Skeletal muscle cell (primary cell): ENCODE results near the gene IGF1R.
A peak's percentile ranks its signal among the peaks of the same experiment; 100 is the strongest.

ENCODE experiments used
- DNase-seq: peaks from one replicate; pipeline ENCODE4 v3.0.0-alpha.2; 2010; ENCODE audit warnings: low read depth
- H3K4me3 ChIP-seq: 2 replicates; pipeline ENCODE4 v1.5.1; 2011; ENCODE audit warnings: low read depth, mild to moderate bottlenecking, control low read depth, low read length, moderate library complexity

Gene IGF1R

DNA sequence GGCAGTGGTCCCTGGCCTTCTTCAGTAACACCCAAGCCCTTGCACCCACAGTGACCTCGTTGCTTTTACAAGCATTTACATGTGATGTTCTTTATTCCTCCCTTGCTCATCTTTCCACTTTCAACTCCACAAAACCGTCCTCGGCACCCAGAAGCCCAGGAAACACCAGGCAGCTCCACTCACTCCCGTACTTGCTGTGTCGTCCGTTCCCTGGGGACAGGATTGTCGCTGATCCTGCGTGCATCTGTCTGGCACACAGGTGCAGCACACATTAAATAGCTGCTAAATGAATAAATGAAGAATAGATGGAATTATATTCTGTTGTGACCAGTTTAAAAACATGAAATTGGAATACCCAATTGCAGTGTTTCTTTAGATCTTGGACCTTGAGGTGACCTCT lies 239.6 kb downstream of the IGF1R start:
- DNase-seq = no peak
- no peak overlapping the region for H3K4me3 ChIP-seq

DNA sequence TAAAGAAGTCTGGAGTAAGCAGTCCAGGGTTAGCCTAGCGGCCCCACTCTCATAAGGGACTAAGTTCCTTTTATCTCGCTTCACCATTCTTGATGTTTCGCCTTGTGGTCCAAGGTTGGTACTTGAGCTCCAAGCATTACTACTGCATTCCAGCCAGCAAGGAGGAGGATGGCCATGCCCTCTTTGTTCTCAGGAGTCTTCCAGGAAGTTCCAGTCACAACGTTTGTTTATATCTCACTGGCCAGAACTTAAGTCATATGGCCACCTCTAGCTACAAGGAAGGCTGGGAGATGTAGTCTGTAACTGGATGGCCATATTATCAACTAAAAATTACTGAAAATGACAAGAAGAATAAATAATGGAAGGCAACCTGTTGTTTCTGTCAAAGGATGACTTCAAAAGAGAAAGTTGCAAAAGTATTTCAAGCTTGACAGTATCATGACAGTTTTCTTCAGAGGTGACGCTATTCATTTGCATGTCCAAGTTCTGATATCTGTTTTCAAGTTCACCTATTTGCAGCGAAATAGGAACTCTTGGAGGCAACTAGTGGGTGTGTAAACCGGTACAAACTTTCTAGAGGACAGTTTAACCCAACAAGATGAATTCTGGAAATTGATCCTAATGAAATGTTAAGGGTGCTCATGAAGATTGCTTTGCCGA lies 240.6 kb downstream of the IGF1R start:
- H3K4me3 ChIP-seq = no peak overlapping the region
- DNase-seq = peak; percentile 41

DNA sequence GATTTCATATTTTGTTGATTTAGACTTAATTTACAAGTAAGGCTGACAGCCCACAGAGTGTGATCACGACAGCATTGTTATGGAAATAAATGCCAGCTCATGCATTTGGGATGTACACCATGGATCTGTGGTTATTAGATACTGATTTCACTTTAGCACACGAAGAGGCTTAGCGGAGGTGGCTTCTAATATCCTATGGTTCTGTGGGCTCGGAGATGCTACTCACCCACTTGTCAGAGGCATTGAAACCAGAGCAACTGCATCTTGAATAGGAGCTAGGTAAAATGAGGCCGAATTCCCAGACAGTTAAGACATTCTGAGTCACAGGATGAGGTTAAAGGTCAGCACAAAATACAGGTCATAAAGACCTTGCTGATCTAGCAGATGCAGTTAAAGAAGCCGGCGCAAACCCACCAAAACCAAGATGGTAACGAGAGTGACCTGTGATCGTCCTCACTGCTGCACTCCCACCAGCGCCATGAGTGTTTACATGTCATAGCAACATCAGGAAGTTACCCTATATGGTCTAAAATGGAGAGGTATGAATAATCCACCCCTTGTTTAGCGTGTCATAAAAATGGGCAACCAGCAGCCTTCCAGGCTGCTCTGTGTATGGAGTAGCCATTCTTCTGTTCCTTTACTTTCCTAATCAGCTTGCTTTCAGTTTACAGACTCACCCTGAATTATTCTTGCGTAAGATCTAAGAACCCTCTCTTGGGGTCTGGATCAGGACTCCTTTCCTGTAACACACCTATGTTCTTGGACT lies 241.8 kb downstream of the IGF1R start:
- peak; percentile 90 for DNase-seq
- peak overlapping the region; percentile 0 for H3K4me3 ChIP-seq

DNA sequence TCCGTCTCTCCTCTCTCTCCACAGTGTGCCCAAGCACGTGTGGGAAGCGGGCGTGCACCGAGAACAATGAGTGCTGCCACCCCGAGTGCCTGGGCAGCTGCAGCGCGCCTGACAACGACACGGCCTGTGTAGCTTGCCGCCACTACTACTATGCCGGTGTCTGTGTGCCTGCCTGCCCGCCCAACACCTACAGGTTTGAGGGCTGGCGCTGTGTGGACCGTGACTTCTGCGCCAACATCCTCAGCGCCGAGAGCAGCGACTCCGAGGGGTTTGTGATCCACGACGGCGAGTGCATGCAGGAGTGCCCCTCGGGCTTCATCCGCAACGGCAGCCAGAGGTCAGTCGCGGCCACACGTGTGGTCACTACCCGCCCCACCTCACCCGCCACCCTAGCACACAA lies 243.0 kb downstream of the IGF1R start:
- no peak for DNase-seq

DNA sequence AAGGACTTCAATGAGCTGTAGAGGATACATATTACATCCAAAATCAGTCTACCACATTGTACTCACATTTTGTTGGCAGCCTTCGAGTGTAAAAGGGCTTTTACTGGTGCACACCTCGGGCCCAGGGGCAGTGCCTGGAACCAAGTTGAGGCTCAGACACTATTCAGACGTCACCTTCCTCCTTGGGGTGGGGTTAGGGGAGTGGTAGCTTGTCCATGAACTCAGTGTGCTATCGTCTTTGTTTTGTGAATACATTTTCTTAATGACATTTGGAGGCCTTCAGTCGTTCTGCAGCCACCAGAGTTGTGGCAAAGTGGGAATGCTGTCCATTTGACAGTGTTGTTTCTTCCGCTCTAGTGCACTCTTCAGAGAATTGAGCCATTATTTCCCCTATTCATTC lies 245.1 kb downstream of the IGF1R start:
- DNase-seq = no peak
- no peak overlapping the region for H3K4me3 ChIP-seq

More for the DNA sequence above, 243.0 kb downstream of the IGF1R start:
- H3K4me3 ChIP-seq = no peak overlapping the region

DNA sequence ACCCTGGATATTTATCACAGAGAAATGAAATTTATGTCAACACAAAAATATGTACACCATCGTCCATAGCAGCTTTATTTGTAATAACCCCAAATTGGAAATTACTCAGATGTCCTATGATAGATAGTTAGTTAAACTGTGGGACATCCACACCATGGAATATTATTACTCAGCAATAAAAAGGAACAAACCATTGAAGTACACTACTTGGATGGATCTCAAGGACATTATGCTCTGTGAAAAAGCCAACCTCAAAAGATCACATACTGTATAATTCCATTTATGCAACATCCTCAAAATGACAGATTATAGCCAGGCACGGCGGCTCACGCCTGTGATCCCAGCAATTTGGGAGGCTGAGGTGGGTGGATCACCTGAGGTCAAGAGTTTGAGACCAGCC lies 246.0 kb downstream of the IGF1R start:
- no peak for DNase-seq
- no peak overlapping the region for H3K4me3 ChIP-seq

DNA sequence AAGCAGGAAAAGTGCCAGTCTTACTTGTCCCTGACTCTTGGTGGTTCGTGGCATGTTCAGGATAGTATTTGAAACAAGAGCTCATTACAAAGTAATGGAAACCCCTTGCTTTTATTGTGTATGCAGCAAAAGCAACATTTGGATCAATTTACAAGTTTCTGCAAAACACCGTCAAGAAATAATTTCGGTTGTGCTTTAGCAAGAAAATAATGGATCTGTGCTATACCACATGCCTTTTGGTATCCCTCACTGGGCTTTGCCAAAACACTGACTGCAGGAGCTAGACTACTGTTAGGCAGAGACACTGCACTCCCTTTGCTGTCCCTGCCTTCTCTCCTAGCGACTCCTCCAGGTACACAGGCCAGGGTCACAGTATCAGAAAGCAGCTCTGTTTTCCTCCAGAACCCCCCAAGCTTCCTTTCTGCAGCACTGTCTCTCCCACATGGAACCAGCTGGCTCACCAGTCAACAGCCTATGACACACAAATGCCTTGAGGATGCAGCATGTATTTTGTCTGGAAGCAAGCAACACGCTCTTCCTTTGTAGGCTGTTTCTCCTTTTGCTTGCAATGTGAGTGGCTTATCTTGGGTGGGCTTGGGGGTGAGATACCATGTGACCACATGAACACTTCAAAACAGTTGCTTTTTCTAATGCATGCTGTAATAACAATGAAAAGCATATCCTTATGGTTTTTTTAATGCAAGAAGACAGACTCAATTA lies 247.8 kb downstream of the IGF1R start:
- no peak overlapping the region for H3K4me3 ChIP-seq
- DNase-seq = no peak

DNA sequence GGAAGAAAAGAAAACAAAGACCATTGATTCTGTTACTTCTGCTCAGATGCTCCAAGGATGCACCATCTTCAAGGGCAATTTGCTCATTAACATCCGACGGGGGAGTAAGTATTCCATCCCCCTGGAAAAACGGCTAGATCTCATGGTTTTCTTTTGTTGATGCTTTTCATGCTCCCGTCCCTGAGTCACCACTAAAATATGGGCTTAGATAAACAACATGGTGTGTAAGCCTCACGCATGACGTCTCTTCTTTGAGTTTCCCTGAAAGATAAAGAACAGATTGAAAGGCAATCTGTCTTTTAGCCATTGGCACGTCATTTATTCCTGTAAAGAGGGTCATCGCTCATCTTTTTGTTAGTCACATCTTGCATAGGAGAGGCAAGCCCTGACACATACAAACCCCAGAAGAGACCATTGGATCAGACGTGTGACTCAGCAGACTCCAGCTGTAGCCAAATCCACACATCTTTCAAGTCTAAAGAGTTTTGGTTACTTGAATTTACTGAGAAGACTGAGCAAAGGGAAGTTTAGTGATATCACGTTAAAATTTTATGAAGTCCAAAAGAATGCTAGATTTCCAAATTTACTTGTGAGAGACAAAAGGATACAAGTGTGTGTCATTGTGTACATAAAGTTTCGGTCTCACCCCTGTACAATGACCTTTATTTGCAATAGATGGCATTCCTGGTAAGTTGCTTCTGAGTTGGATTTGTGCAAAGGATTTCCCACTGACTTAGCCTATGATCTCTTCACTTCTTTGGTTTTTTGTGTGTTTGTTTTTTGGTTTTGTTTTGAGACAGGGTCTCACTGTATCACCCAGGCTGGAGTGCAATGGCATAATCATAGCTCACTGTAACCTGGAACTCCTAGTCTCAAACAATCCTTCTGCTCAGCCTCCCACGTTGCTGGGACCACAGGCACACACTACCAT lies 248.7 kb downstream of the IGF1R start:
- DNase-seq = peak; percentile 99
- peak overlapping the region; percentile 9 for H3K4me3 ChIP-seq

DNA sequence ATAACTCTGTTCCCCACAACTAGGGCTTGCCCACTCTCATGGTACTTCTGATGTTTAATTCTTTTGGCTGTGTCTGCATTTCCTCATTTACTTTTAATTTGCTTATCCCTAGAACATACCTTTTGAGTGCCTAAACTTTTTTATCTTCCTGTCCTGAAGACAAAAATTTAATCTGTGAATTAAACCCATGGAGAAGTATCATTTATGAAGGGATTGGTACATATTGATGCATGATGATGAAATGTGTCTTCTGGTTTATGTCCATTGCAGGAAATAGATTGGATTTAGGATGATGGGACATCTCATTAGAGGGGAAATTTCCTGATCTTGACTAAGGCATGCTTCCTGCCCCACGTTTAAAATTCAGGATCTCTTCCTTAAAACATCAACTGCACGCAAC lies 249.8 kb downstream of the IGF1R start:
- no peak for DNase-seq
- no peak overlapping the region for H3K4me3 ChIP-seq

DNA sequence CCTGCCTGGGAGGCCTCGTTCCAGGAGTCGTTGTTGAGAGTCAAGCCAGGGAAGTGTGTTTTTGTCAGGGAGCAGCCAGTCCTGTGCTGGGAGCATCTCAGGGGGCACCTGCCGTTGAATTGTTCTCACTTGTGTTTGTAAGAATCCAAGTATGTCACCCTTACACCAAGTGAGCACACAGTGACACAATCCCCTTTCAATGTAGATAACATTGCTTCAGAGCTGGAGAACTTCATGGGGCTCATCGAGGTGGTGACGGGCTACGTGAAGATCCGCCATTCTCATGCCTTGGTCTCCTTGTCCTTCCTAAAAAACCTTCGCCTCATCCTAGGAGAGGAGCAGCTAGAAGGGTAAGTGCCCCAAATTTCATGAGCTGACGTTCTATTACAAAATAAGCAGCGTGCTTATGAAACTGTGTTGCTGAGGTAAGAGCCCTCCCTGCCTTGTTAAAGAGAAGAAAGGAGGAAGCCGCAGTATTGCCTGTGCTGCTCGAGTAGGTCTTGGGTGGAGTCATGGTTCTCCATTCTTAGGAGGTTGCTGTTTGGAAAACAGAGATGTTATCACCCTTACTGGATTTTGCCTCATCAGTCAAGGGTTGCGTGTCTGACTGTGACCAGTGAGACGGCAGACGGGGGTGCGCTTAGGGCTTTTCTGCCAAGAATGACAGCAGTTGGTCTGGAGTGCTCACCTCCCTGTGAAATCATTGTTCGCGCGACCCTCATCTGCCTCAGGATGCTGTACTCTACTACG lies 251.1 kb downstream of the IGF1R start:
- H3K4me3 ChIP-seq = no peak overlapping the region
- DNase-seq = no peak

DNA sequence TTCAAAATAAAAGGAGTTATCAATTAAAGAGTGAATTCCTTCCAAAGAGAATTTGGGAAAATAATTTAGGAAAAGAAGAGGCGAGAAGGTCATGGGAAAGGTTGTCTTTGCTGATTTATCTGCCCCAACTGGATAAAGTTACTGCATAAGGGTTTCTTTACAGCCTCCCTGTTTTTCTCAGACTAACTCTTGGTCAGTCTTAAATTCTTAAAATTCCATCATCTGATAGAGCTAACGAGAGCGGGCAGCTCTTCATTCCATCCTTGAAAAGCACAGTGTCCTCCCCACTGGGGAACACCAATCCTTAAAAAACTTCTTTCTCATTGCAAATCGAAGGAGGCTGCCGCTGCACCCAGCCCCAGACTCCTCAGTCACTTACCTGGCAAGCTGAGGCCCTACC lies 252.0 kb downstream of the IGF1R start:
- no peak overlapping the region for H3K4me3 ChIP-seq
- no peak for DNase-seq

DNA sequence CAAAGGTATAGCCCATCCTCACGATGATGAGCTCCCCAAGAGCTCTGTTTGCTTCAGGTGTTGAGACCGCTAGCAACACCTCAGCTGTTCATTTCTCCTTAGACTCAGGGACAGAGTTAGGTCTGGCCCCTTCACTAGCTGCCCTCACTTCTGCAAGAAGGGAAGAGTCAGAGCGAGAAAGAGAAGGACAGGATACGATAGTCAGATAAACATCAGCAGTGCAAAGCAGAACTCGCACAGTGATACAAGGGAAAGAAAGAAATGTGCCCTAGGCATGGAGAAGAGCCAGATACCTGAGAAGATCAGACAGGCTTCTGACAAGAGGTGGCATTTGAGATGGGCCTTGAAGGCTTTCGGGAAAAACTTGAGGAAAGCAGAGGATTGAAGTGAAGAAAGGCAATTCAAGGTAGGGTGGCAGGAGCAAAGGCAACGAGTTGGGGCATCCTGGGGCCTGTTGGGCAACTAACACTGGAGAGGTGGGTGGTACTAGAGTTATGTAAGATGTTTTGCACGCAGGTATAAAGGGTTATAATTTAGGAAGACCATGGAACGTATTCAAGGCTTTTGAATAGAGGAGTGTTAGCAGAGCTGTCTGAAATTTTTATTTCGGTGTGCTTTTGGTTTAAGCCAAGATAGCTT lies 253.2 kb downstream of the IGF1R start:
- DNase-seq = no peak
- H3K4me3 ChIP-seq = no peak overlapping the region

DNA sequence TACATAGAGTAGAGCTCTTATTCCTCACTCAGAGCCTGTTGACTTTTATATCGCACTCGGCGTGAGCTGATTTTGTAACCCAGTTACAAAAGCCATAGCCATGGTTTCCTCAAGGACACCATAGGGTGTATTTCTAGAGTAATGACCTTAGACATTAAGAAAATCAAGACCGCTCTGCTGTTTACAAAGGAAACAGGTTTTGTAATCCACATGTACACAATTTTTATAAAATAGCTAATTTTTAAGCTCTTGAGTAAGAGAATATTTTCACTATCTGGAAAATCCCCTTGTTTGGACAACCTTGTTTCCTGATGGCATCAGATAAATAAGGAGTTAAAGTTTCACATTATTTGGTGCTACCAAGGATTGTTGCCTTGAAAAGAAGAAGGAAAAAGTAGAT lies 254.6 kb downstream of the IGF1R start:
- DNase-seq = no peak
- H3K4me3 ChIP-seq = no peak overlapping the region

DNA sequence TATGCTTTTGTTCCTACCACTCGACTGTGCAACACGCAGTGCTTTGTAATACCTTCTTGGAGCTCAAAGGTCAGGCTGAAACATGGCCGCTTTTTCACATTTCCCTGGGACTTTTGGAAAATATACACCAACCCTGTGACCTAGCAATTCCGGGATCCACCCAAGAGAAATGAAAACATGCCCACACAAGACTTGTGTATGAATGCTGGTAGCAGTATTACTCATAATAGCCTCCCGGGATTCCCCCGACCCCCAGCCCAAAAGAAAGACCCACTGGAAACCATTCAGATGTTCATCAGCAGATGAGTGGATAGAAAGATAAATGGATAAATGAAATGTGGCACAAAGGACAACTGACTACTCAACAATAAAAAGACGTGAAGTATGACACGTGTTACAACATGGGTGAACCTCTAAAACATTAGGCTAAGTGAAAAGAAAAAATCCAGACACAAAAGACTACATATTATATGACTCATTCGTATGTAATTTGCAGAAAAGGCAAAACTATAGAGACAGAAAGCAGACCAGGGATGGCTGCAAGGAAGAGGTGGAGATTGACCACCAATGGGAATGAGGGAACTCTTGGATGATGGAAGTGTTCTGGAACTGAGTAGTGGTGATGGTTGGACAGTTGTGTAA lies 255.2 kb downstream of the IGF1R start:
- DNase-seq = peak; percentile 56

DNA sequence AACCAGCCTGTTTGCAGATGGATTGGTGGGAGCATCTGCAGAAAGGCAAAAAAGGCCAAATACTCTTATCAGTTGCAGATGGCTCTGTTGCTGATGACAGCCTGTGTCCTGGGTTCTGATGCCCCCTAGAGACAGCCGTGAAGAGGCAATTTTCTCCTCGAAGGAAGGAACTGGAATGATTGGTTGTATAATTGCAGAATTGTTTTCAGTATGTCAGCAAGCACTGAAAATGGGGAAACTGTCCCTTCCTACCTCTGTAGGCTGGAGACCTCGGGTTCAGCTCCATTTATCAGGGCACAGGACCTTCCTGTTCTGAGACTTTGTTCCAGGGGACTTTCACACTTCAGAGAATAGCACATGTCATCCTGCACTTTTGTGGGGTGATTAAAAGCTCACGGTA lies 256.2 kb downstream of the IGF1R start:
- no peak for DNase-seq

More for the DNA sequence above, 255.2 kb downstream of the IGF1R start:
- H3K4me3 ChIP-seq = no peak overlapping the region

DNA sequence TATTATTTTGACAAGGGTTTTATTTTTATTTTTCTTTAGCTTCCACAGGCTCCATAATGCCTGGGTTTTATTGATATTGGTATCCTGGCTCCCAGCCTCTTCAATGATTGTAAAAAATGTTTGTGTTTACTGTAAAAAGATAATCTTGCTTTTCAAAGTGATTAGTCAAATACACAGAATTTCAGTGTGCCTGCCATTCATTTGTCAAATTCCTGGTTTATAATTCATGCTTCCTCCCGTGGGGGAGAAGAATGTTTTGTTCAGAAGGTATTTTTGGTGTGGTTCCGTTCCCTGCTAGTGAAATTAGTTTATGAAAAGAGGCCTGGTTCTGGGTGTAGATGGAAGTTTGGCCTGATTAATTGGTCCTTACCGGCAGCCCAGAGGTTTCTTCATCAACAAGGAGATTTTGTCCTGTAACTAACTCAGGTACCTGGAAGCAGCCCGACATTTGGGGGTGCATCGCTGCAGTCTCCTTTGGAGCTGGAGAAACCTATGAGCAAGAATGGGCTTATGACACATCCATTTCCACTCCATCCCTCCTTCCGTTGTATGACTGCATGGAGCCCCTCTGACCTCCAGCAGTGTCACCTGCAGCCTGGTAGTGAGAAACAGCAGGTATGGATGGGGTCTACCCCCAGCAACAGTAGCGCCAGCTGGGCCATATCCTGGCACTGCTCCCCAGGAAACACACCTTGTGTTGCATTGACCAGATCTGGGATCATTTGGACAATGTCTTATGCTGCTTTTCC lies 257.8 kb downstream of the IGF1R start:
- no peak for DNase-seq
- H3K4me3 ChIP-seq = no peak overlapping the region

More for the DNA sequence above, 256.2 kb downstream of the IGF1R start:
- H3K4me3 ChIP-seq = no peak overlapping the region

DNA sequence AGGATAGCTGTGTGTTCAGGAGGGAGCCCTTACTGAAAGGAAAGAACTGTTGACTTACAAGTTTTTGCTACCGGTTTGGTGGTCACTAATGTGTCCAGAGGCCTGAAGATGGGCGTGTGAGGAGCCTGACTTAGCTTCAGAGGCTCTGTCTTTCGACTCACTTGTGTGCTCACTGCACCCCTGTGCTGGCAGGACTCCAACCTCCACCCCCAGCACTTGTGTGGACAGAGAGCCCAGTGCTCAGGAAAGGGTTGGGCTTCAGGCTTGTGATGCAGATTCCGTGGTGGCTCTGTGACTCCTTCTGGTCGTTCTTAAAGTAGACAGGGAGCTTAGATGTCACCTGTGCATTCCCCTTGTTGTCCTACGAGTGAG lies 258.4 kb downstream of the IGF1R start:
- H3K4me3 ChIP-seq = no peak overlapping the region
- DNase-seq = no peak
